ENCODE results near the gene LRRC45.
"Not testable (repeated sequence)": the region's sequence is repeated elsewhere in the genome, so short reads cannot be mapped to it uniquely, and the experiment has no call there.

LRRC45 gene

GRCh38 chr17:82022981-82023446, at the start of gene LRRC45:
Gene LRRC45, plus strand, starts transcription at chr17:82023305. Its CDS starts 339 bp downstream, at chr17:82023644.
- peaks cover 24% of the 10 kb centered on the region for H3K4me1 ChIP-seq (ENCODE audit: insufficient read depth, low read length)
- no peaks in the 10 kb centered on the region for H3K36me3 ChIP-seq (ENCODE audit: insufficient read depth, low read length)
- peak within 1 kb of the TSS; percentile 24 for H3K9ac ChIP-seq (ENCODE audit: low read length)
- H3K27ac ChIP-seq (ENCODE audit: low read depth, low read length), result peak within 1 kb of the TSS; percentile 49
- H3K9me3 ChIP-seq (ENCODE audit: low read length), result no peaks in the 10 kb centered on the region
- H3K4me3 ChIP-seq (ENCODE audit: low read depth in 1 of 2, low read length in 2 of 2), result peak within 1 kb of the TSS; percentile 75 to 86
- H3K27me3 ChIP-seq (ENCODE audit: control insufficient read depth in 1 of 2, insufficient read depth in 2 of 2, low read length in 2 of 2), result no peaks in the 10 kb centered on the region

GRCh38 chr17:81973432-81973831, 49.7 kb upstream of the LRRC45 start:
- H3K9me3 ChIP-seq (ENCODE audit: low read length), result no peaks in the 10 kb centered on the region
- no peak overlapping the region for H3K27ac ChIP-seq (ENCODE audit: low read depth, low read length)
- H3K9ac ChIP-seq (ENCODE audit: low read length), result no peak overlapping the region
- peaks cover 0 to 7% of the 10 kb centered on the region in 2 donors for H3K27me3 ChIP-seq (ENCODE audit: control insufficient read depth in 1 of 2, insufficient read depth in 2 of 2, low read length in 2 of 2)
- peaks cover 11% of the 10 kb centered on the region for H3K4me1 ChIP-seq (ENCODE audit: insufficient read depth, low read length)
- H3K36me3 ChIP-seq (ENCODE audit: insufficient read depth, low read length), result no peaks in the 10 kb centered on the region
- no peak overlapping the region for H3K4me3 ChIP-seq (ENCODE audit: low read depth in 1 of 2, low read length in 2 of 2)

GRCh38 chr17:81976332-81977210, 46.5 kb upstream of the LRRC45 start:
- Histone ChIP-seq H3K9me3 (ENCODE audit: low read length) (no peaks in the 10 kb centered on the region), H3K9ac (ENCODE audit: low read length) (peak overlapping the region; percentile 89), H3K4me1 (ENCODE audit: insufficient read depth, low read length) (peaks cover 8% of the 10 kb centered on the region), H3K4me3 (ENCODE audit: low read depth in 1 of 2, low read length in 2 of 2) (peak overlapping the region; percentile 81 to 92), H3K27ac (ENCODE audit: low read depth, low read length) (peak overlapping the region; percentile 90), H3K27me3 (ENCODE audit: control insufficient read depth in 1 of 2, insufficient read depth in 2 of 2, low read length in 2 of 2) (no peaks in the 10 kb centered on the region), H3K36me3 (ENCODE audit: insufficient read depth, low read length) (peaks cover 6% of the 10 kb centered on the region)

GRCh38 chr17:81977211-81977808, 45.8 kb upstream of the LRRC45 start, which contains the start of gene ASPSCR1:
Gene ASPSCR1, plus strand, starts transcription at chr17:81977629. Its CDS starts 18 bp downstream, at chr17:81977647.
- Histone ChIP-seq H3K4me3 (ENCODE audit: low read depth in 1 of 2, low read length in 2 of 2) (peak within 1 kb of the TSS; percentile 81 to 92), H3K9ac (ENCODE audit: low read length) (peak within 1 kb of the TSS; percentile 89), H3K36me3 (ENCODE audit: insufficient read depth, low read length) (peaks cover 6% of the 10 kb centered on the region), H3K4me1 (ENCODE audit: insufficient read depth, low read length) (peaks cover 8% of the 10 kb centered on the region), H3K27ac (ENCODE audit: low read depth, low read length) (peak within 1 kb of the TSS; percentile 90), H3K9me3 (ENCODE audit: low read length) (no peaks in the 10 kb centered on the region), H3K27me3 (ENCODE audit: control insufficient read depth in 1 of 2, insufficient read depth in 2 of 2, low read length in 2 of 2) (no peaks in the 10 kb centered on the region)

- Histone ChIP-seq H3K36me3 (ENCODE audit: insufficient read depth, low read length) (peaks cover 6% of the 10 kb centered on the region), H3K27ac (ENCODE audit: low read depth, low read length) (no peak overlapping the region), H3K9me3 (ENCODE audit: low read length) (no peaks in the 10 kb centered on the region), H3K4me1 (ENCODE audit: insufficient read depth, low read length) (peaks cover 8% of the 10 kb centered on the region), H3K27me3 (ENCODE audit: control insufficient read depth in 1 of 2, insufficient read depth in 2 of 2, low read length in 2 of 2) (no peaks in the 10 kb centered on the region), H3K4me3 (ENCODE audit: low read depth in 1 of 2, low read length in 2 of 2) (no peak overlapping the region), H3K9ac (ENCODE audit: low read length) (no peak overlapping the region)
These were observed 44.4 kb upstream of the LRRC45 start for GRCh38 chr17:81978524-81979298.

- Histone ChIP-seq H3K9ac (ENCODE audit: low read length) (no peak overlapping the region), H3K27ac (ENCODE audit: low read depth, low read length) (no peak overlapping the region), H3K4me1 (ENCODE audit: insufficient read depth, low read length) (peaks cover 8% of the 10 kb centered on the region), H3K9me3 (ENCODE audit: low read length) (no peaks in the 10 kb centered on the region), H3K4me3 (ENCODE audit: low read depth in 1 of 2, low read length in 2 of 2) (no peak overlapping the region), H3K27me3 (ENCODE audit: control insufficient read depth in 1 of 2, insufficient read depth in 2 of 2, low read length in 2 of 2) (no peaks in the 10 kb centered on the region), H3K36me3 (ENCODE audit: insufficient read depth, low read length) (peaks cover 10% of the 10 kb centered on the region)
These were observed 43.0 kb upstream of the LRRC45 start for GRCh38 chr17:81980122-81980521.

GRCh38 chr17:81980707-81981343, 42.3 kb upstream of the LRRC45 start:
- Histone ChIP-seq H3K27me3 (ENCODE audit: control insufficient read depth in 1 of 2, insufficient read depth in 2 of 2, low read length in 2 of 2) (no peaks in the 10 kb centered on the region), H3K4me3 (ENCODE audit: low read depth in 1 of 2, low read length in 2 of 2) (no peak overlapping the region), H3K9me3 (ENCODE audit: low read length) (no peaks in the 10 kb centered on the region), H3K9ac (ENCODE audit: low read length) (no peak overlapping the region), H3K27ac (ENCODE audit: low read depth, low read length) (no peak overlapping the region), H3K4me1 (ENCODE audit: insufficient read depth, low read length) (peaks cover 8% of the 10 kb centered on the region), H3K36me3 (ENCODE audit: insufficient read depth, low read length) (peaks cover 17% of the 10 kb centered on the region)

- H3K27ac ChIP-seq (ENCODE audit: low read depth, low read length); H3K9me3 ChIP-seq (ENCODE audit: low read length); H3K4me3 ChIP-seq (ENCODE audit: low read depth in 1 of 2, low read length in 2 of 2); H3K9ac ChIP-seq (ENCODE audit: low read length); H3K4me1 ChIP-seq (ENCODE audit: insufficient read depth, low read length); H3K27me3 ChIP-seq (ENCODE audit: control insufficient read depth in 1 of 2, insufficient read depth in 2 of 2, low read length in 2 of 2): not testable (repeated sequence)
- H3K36me3 ChIP-seq (ENCODE audit: insufficient read depth, low read length), result peaks cover 20% of the 10 kb centered on the region
These were observed 41.6 kb upstream of the LRRC45 start for GRCh38 chr17:81981511-81981910.

- Histone ChIP-seq H3K9ac (ENCODE audit: low read length) (no peak overlapping the region), H3K4me3 (ENCODE audit: low read depth in 1 of 2, low read length in 2 of 2) (no peak overlapping the region), H3K4me1 (ENCODE audit: insufficient read depth, low read length) (no peaks in the 10 kb centered on the region), H3K9me3 (ENCODE audit: low read length) (no peaks in the 10 kb centered on the region), H3K27ac (ENCODE audit: low read depth, low read length) (no peak overlapping the region), H3K27me3 (ENCODE audit: control insufficient read depth in 1 of 2, insufficient read depth in 2 of 2, low read length in 2 of 2) (no peaks in the 10 kb centered on the region), H3K36me3 (ENCODE audit: insufficient read depth, low read length) (peaks cover 20% of the 10 kb centered on the region)
These were observed 40.0 kb upstream of the LRRC45 start for GRCh38 chr17:81983011-81983638.

- Histone ChIP-seq H3K36me3 (ENCODE audit: insufficient read depth, low read length) (peaks cover 20% of the 10 kb centered on the region), H3K4me1 (ENCODE audit: insufficient read depth, low read length) (no peaks in the 10 kb centered on the region), H3K9me3 (ENCODE audit: low read length) (no peaks in the 10 kb centered on the region), H3K9ac (ENCODE audit: low read length) (no peak overlapping the region), H3K27me3 (ENCODE audit: control insufficient read depth in 1 of 2, insufficient read depth in 2 of 2, low read length in 2 of 2) (no peaks in the 10 kb centered on the region), H3K4me3 (ENCODE audit: low read depth in 1 of 2, low read length in 2 of 2) (no peak overlapping the region), H3K27ac (ENCODE audit: low read depth, low read length) (no peak overlapping the region)
These were observed 39.3 kb upstream of the LRRC45 start for GRCh38 chr17:81983639-81984373.

Measured in muscle layer of colon (tissue), 2 donors.